Brain microvascular endothelial cell (primary cell): ENCODE results near the gene PGRMC2.

ENCODE experiments used
- DNase-seq: peaks from one replicate; pipeline ENCODE4 v3.0.0-alpha.2; 2020
- H3K27ac ChIP-seq: fragments of 250-450 bp; sonication (Bioruptor Pico); 2 replicates; pipeline ENCODE4 v1.5.1; 2020; ENCODE audit warnings: mild to moderate bottlenecking, moderate library complexity
- H3K27me3 ChIP-seq: fragments of 250-450 bp; sonication (Bioruptor Pico); replicated peaks from 2 replicates; pipeline ENCODE4 v1.5.1; 2020; ENCODE audit warnings: mild to moderate bottlenecking
- H3K36me3 ChIP-seq: fragments of 250-450 bp; sonication (Bioruptor Pico); replicated peaks from 2 replicates; pipeline ENCODE4 v1.5.1; 2020; ENCODE audit warnings: mild to moderate bottlenecking
- H3K4me3 ChIP-seq: 2 replicates; pipeline ENCODE4 v1.5.1; 2011; ENCODE audit warnings: low read depth, mild to moderate bottlenecking, control low read depth, low read length, moderate library complexity
- in situ Hi-C: cut with HindIII; loops from 2 replicates; pipeline ENCODE4 v1.10.0; 2017; ENCODE audit warnings: low sequenced_read_pairs, low pct_ligation_motif_present
- TF ChIP-seq, protein P1 (sequence below): IDR thresholded peaks from 2 replicates; pipeline ENCODE4 v1.5.1; 2011; ENCODE audit warnings: low read depth, mild to moderate bottlenecking, moderate library complexity, low read length, control low read depth, inconsistent platforms; ENCODE audit errors: missing control alignments

Gene PGRMC2

GRCh38 chr4:128329638-128330037 is 42.0 kb upstream of the PGRMC2 start:
- Histone ChIP-seq H3K36me3 (no peaks in the 10 kb centered on the region), H3K4me3 (no peak overlapping the region), H3K27me3 (no peaks in the 10 kb centered on the region), H3K27ac (no peak overlapping the region)
- in situ Hi-C loops, result no loop called here
- TF ChIP-seq, protein P1, sequence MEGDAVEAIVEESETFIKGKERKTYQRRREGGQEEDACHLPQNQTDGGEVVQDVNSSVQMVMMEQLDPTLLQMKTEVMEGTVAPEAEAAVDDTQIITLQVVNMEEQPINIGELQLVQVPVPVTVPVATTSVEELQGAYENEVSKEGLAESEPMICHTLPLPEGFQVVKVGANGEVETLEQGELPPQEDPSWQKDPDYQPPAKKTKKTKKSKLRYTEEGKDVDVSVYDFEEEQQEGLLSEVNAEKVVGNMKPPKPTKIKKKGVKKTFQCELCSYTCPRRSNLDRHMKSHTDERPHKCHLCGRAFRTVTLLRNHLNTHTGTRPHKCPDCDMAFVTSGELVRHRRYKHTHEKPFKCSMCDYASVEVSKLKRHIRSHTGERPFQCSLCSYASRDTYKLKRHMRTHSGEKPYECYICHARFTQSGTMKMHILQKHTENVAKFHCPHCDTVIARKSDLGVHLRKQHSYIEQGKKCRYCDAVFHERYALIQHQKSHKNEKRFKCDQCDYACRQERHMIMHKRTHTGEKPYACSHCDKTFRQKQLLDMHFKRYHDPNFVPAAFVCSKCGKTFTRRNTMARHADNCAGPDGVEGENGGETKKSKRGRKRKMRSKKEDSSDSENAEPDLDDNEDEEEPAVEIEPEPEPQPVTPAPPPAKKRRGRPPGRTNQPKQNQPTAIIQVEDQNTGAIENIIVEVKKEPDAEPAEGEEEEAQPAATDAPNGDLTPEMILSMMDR, result no peak
- no peak for DNase-seq

DNA sequence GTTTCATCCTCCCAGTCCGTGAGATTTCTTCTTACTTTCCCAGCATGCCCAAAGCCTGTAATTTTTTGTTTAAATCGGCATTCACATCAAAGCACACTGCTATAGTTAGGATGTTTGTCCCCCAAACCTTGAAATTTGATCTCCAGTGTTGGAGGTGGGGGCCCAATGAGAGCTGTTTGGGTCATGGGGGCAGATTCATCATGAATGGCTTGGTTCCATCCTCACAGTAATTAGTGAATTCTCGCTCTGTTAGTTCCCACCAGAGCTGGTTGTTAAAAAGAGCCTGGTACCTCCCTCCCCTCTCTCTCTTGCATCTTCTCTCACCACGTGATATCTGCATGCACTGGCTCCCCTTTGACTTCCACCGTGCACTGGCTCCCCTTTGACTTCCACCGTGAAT is 40.5 kb upstream of the PGRMC2 start:
- Histone ChIP-seq H3K36me3 (no peaks in the 10 kb centered on the region), H3K27me3 (no peaks in the 10 kb centered on the region), H3K4me3 (no peak overlapping the region), H3K27ac (no peak overlapping the region)
- DNase-seq, result no peak
- TF ChIP-seq, protein P1, result no peak
- in situ Hi-C loops, result no loop called here

DNA sequence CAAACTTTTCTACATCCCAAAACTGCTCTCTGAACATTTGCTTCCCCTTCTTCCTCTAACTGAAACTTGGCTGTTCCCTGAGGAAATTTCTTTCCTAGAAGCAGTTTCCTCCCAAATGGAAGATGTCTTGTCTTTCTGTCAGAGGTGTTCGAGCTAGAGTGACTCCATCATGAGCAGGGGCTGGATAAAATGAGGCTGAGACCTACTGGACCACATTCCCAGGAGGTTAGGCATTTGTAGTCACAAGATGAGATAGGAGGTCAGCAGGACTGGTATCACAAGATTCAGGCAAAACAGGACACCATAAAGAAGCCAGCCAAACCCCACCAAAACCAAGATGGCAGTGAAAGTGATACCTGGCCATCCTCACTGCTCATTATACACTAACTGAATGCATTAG is 35.8 kb upstream of the PGRMC2 start:
- in situ Hi-C loops, result no loop called here
- Histone ChIP-seq H3K27ac (peak overlapping the region; percentile 96), H3K4me3 (no peak overlapping the region), H3K36me3 (no peaks in the 10 kb centered on the region), H3K27me3 (no peaks in the 10 kb centered on the region)
- DNase-seq, result no peak
- TF ChIP-seq, protein P1, result no peak

DNA sequence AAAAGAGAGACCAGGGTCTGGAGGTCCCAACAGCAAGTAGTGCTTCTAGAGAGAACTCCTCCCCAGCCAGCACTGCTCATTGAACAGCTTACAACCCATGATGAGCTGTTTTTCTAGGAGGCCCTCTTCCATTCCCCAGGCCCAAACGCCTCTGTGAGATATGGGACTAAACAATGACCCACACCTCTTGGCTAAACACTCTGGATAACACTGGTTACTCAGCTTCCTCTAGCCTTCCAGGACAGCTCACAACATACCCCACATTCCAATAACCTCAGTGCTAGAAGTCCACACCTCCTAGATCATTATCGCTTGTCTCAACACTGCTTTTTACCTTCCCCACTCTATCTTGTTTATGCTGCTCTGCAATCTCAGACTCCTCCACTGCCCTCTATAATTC is 35.4 kb upstream of the PGRMC2 start:
- Histone ChIP-seq H3K27ac (peak overlapping the region; percentile 96), H3K4me3 (no peak overlapping the region), H3K36me3 (no peaks in the 10 kb centered on the region), H3K27me3 (no peaks in the 10 kb centered on the region)
- TF ChIP-seq, protein P1, result no peak
- peak; percentile 91 for DNase-seq
- in situ Hi-C loops, result no loop called here

GRCh38 chr4:128322311-128322710 is 34.7 kb upstream of the PGRMC2 start:
- in situ Hi-C loops, result no loop called here
- peak; percentile 69 for DNase-seq
- H3K27me3 ChIP-seq, result no peaks in the 10 kb centered on the region
- TF ChIP-seq, protein P1, result no peak
- peak overlapping the region; percentile 96 for H3K27ac ChIP-seq
- no peaks in the 10 kb centered on the region for H3K36me3 ChIP-seq
- no peak overlapping the region for H3K4me3 ChIP-seq

DNA sequence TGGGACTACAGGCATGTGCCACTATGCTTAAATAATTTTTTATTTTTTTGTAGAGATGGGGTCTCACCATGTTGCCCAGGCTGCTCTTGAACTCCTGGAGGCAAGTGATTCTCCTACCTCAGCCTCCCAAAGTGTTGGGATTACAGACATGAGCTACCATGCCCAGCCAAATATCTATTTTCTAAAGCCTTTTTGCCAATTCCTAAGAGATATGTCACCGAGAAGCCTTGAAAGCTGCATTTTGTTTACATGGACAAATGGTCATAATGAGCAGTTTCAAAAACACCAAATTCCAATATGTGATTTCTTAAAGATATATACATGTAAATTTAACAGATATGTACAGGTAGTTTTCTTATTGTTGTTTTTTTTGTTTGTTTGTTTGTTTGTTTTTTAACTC is 33.0 kb upstream of the PGRMC2 start:
- TF ChIP-seq, protein P1, result no peak
- H3K27me3 ChIP-seq, result no peaks in the 10 kb centered on the region
- DNase-seq, result no peak
- H3K27ac ChIP-seq, result peak overlapping the region; percentile 96
- H3K36me3 ChIP-seq, result no peaks in the 10 kb centered on the region
- in situ Hi-C loops, result no loop called here
- no peak overlapping the region for H3K4me3 ChIP-seq
